CD4-positive, alpha-beta T cell treated with Interleukin-6 for 4 hours (primary cell): ENCODE data around the gene RASSF3.

Source experiments
- DNase-seq: peaks from one replicate; pipeline ENCODE4 v3.0.0-alpha.2; 2020; ENCODE audit warnings: mixed read lengths

RASSF3 gene

DNA sequence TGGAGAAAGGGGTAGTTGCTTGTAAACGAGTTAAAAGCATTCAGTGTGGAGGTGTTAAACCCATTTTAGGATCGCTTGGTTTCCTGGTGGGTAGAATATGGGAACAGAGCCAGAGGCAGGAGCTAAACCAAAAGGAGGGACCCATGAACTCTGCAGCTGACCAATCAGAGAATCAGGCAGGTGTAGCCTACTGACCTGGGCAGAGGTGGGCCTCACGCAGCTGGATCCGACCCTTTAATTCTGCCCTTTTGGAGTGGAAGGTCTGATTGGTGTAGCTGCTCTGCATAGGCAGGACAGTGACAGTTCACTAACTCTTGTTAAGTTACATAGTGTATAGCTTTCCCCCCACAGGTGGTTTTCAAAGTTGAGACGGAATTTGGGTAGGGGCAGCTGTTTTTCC lies 85.3 kb downstream of the RASSF3 start:
- DNase-seq: no peak

DNA sequence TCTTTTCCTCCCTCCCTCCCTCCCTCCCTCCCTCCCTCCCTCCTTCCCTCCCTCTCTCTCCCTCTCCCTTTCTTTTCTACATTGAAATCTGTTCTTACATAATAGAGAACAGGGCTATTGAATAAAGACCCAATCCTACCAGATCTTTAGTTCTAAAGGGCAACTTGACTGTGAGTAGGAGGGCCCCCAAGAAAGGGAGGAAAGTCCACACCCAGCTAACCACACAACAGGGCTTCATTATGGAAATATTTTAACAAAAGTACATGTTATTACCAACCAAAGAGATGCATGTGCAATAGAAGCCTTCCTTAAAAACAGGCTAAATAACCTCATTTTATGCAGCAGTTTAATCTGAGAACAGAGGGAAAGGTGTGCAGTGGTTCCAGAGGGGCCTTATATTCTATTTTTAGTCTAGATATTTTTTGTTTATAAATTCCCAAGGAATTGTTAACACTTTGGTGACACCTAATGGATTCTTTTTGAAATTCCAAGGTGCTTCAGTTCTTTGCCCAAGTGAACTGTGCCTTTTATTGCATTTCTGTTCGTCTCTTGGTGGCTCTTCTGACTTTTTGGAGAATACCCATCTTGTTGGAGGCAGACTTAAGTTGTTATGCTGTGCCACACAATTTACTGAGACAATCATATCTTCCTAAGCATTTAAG lies 85.9 kb downstream of the RASSF3 start:
- no peak for DNase-seq

DNA sequence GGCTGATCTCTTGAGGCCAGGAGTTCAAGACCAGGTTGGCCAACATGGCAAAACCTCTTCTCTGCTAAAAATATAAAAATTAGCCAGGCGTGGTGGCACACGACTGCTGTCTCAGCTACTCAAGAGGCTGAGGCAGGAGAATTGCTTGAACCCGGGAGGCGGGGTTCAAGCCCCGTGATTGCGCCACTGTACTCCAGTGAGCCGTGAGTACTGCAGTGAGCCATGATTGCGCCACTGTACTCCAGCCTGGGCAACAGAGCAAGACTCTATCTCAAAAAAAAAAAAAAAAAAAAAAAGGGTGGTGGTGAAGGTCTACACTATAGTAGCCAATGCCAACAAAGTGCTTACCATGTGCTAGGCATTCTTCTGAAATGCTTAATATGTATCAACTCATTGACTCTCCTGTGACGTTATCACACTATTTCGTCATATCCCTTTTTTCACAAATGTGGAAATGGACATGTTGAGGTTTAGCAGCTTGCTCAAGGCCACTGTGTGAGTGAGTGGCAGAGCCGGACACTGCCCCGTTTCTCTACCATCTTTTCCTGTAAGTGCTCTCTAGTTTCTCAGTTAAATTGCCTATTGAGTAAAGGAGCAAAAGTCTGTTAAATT lies 89.3 kb downstream of the RASSF3 start:
- DNase-seq: no peak

DNA sequence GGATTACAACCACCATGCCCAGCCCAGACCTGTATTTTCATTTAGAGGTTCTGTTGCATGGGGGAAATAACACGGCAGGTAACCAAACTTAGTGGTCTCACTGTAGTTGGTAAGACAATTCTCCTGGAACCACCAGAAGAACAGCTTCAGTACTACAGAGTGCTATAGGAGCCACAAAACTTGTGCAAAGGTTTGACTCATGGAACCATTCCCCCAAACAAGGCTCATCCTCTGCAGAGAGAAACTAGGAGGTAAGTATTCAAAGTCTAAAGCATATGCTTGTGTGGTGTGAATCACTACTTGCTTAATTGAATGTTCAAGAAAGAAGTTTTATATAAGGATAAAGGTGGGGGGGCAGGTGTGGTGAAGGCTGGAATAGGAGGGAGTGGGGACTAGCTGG lies 90.2 kb downstream of the RASSF3 start:
- no peak for DNase-seq

DNA sequence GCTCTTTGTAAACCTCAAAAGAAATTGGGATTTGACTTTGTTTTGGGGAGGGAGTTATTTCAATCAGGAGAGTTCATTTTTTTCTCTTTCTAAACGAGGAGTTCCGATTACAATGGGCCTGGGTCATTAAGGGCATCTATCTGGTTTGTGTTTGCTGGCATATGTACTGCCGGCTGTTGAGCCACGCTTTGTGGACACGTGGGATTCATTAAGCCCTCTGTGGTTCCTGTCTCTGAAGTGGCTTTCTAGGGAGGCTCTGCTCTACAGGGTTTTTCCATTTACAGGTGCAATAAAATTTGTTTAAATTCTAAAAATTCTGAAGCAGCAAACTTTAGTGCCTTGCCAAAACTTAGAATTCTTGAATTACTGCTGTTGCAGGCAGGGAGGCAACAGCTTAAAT lies 91.0 kb downstream of the RASSF3 start:
- no peak for DNase-seq

DNA sequence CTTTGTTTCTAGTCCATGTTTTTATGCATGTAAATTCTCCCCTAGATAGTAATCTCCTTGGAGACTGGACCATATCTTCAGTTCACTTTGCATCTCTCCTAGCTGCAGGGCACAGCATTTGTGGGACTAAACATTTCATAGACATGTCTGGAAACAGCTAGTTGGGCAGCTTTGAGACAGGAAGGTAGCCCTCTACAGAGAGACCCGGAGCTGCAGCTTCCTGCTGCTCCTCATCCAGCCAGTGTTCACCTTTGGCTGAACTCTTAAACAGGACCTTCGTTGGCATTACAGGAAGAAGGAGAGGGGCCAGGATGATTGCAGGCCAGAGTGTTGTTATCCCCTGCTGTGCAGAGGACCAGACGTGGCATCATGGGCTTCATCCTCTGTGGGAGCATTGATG lies 96.0 kb downstream of the RASSF3 start:
- DNase-seq: no peak

DNA sequence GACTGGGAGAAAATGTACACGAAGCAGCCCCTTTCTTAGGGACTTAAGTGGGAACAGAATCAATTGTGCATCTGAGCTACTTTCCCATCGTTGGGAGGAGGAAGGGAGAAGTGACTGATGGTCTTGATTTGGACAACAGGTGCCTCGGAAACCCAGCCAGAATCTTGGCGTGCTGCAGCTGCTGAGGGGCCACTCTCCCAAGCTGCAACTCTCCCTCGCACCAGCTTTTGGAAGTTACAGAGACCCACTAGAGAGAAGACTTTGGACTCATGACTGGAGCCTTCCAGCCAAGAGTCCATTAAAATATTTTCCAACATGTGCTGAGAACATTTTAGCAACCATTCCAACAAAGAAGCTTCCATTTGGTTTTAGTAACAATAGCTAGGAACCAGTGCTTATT lies 96.6 kb downstream of the RASSF3 start:
- no peak for DNase-seq

DNA sequence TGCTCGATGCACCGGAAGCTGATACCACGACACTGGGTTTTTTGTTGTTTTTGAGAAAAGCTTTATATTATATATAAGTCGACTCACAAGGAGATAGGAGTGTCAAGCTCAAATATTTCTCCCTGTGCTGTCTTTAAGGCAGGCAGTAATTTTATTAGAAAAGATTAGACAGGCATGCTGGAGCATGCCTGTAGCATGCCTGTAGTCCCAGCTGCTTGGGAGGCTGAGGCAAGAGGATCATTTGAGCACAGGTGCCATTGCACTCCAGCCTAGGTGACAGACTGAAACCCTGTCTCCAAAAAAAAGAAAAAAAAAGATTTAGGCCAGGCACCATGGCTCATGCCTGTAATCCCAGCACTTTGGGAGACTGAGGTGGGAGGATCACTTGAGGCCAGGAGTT lies 97.1 kb downstream of the RASSF3 start:
- DNase-seq: no peak

DNA sequence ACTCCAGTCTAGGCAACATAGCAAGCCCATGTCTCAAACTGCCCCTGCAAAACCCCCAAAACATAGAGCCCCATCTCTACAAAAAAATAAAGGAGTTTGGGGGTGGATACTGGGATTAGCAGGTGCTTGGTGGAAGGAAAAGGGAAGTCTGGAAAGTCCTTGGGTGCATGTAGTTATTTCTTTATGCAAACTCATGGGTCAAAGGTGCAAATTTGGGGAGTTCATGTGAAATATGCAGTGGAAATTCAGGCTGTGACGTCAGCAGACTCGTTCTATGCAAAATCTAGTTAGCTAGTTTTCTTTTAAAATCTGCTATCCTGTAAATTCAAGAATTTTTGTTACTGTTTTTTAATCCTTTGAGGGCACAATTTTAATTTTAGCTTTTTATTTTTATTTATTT lies 97.6 kb downstream of the RASSF3 start:
- no peak for DNase-seq

DNA sequence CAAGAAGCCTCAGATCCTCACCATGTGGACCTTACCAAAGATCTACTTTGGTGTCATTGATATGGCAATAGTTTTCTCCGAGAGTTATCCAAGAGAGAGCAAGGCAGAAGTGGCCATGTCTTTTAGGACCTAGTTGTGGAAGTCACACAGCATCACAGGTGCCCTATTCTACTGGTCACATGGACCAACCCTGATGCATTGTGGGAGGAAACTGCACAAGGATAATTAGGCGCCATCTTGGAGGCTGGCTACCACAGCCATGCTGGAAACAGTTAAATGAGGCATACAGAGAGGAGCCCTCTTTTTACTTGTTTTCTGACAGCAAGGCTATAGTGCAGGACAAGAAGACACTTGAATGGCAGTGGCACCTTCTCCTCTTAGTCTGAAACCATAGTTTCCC lies 99.1 kb downstream of the RASSF3 start:
- no peak for DNase-seq

DNA sequence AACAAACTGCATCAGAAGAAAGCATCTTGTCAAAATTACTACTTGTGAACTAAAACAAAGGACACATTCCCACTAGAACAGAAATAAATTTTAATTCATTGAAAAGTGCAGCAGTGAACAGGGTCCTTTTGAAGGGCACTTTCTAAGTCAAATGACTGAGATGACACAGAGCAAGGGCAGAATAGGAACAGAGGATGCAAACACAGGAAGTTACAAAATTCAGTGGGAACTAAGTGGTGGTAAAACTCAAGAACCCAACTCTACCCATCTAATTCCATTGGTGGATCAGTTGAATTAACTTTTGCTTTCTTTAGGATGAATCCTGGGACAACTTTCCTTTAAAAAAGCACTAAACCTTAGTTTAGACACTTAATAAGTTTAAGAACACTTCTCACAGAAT lies 103.1 kb downstream of the RASSF3 start:
- no peak for DNase-seq

DNA sequence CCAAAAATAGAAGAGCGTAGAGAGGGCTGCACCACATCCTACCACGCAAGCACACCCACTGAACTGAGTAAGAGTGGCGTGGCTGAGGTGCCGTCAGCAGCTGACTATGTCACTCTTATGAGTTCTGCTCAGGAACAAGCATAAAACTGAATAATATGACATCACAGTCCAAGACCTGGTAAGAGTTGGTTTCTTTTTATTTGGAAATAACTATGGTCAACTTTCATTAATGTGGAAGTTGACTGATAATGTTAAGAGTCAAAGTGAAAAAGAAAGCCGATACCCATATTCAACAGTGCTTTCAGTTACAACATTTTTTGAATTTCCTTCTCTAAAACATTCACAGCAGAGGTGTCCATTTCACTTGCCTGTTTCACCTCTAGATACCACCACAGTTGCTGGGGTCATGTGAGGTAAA lies 104.3 kb downstream of the RASSF3 start:
- no peak for DNase-seq

DNA sequence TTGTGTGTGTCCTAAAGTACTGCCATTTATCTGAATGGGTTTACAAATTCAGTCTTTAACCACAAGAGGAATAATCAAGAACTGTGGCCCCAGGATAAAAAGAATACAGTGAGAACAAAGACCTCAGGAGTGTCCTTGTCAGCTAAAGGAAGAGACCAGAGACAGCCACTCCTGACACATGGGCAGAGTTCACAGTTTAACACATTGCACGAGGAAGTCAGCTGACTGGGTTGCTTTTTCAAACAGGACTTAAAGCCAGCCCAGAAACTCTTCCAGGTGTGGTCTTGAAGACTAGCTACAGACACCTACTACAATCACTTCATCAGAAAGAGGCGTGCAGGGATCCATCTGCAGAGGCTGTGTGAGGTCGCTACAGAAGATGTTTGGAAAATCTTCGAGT lies 106.1 kb downstream of the RASSF3 start:
- no peak for DNase-seq

DNA sequence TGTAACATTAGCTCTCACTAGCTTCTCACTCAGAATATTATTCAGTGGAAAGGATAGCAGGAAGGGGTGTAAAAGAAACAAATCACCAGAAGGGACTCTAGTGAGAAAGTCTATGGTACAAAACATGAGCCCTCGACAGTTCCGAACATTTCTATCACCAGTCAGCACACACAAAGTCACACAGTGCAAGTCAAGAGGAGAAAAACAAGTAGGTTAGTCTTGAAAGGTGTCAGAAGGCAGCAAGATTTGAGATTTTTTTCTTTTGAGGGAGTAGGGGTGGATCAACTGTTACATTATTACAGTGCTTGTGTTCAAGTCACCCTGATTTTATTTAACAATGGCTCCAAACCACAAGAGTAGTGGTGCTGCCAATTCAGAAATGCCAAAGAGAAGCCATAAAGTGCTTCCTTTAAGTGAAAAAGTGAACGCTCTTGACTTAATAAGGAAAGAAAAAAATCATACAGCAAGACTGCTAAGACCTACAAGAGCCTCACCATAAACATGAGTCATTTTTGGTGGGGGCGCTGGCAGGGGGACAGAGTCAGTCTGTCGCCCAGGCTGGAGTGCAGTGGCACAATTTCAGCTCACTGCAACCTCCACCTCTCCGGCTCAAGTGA lies 106.7 kb downstream of the RASSF3 start:
- no peak for DNase-seq

DNA sequence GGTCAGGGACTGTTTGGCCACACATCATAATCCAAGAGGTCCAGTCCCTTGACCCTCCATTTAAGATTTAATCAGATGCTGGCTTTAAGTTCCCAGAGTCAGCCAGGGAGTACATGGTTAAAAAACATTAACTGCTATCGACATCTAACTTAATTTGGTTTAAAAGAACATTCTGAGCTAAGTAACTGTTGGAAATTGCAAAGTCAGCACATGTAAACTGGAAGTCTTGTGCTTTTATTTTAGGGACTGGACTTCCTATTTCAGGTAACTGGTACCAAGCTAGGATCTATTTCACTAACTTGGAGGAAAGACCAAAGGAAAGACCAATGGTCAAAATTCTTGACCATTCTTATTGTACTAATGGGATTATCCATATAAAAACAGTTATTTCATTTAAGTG lies 108.4 kb downstream of the RASSF3 start:
- DNase-seq: no peak

DNA sequence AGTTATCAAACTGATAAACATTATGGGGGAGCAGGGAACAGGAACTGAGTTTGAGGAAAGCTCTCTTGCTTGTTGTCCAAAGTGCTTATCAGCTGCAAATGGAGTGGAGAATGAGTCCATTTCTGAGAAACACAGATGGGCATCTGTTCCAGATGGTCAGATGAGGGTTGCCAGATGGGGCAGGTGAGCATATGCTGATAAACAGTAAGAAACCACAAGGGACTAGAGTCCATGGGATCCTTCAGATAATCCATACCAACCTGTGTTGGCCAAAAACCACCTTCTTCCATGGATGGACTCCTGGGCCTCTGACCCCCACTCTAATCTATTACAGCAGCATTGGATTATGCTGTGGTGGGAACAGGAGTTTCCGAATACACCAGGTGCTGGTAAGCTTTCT lies 110.6 kb downstream of the RASSF3 start:
- no peak for DNase-seq

DNA sequence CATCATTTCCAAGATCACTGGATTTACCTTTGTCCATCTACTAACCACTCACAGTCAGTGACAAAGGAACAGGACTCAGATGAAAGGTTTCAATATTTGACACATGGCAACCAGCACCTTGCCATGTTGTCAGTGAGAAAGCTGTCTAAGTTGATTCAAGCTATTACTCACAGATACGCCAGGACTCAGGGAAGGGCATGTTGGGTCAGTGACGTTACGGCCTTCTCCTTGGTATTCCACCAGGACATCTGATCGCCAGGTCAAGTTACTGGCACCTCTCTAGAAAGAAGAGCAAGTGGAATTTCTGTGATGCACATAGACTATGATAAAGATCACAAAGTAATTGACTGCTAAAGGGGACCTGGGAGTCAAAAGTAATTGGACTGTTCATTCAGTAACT lies 112.5 kb downstream of the RASSF3 start:
- DNase-seq: no peak

DNA sequence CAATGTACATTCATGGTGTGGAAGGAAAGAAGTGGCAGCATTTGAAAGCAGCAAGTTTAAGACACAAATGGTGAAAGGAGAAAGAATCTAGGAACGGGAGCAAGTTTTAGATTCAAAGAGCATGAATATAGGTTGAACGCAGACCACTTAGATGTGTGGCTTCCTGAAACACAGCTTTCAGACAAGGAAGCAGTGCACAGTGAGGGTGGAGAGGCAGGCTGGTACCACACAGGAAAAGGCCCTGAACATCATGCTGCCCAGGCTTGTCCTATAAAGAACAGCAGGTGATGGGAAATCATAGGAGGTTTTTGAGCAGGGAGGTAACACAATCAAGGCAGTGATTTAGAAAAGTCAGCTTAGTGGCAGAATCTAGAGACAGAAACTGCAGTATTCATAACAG lies 113.3 kb downstream of the RASSF3 start:
- DNase-seq: no peak

DNA sequence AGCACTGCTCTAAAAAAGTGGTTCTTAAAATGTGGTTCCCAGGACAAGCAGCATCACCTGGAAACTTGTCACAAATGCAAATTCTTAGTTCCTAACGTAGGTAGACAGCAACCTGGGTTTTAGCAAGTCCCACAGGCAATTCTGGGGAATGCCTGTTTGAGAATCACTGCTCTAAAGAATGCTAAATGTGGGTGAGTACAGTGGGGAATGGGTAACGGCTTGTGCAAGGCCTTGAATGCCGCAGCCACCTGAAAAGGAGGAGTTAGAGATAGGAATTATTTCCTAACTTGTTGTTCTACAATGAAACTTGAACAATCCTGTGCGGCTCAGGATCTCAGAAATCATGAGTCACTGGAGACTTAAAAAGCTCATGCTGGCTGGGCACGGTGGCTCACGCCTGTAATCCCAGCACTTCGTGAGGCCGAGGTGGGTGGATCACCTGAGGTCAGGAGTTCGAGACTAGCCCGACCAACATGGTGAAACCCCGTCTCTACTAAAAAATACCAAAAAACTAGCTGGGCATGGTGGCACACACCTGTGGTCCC lies 114.0 kb downstream of the RASSF3 start:
- DNase-seq: no peak

DNA sequence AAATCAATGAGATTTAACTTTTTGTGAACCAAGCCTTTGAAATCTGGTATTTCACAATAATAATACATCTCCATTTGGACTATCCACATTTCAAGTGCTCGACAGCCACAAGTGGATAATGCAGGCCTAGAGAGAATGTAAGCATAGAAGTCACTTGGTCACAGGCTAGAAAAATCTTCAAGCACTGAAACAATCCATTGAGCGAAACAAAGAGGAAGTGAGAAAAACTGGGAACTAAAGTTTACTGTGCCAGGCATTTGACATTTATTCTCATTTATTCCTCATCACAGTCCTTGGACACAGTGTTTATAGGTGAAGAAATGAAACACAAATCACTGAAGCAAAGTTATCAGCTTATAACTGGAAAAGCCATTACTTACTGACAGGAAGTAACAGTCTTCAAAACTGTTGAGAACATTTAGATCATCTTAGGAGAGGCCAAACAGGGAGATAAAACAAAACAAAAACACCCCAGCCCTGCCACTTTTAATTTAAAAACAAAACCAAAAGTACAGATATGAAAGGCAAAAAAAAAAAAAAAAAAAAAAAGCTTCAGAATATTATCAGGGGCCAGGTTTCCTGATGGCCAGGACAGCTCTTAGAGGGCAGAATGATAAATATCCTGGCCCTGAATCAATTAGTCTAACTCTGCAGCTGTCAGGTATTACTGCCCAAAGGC lies 119.8 kb downstream of the RASSF3 start:
- DNase-seq: no peak

DNA sequence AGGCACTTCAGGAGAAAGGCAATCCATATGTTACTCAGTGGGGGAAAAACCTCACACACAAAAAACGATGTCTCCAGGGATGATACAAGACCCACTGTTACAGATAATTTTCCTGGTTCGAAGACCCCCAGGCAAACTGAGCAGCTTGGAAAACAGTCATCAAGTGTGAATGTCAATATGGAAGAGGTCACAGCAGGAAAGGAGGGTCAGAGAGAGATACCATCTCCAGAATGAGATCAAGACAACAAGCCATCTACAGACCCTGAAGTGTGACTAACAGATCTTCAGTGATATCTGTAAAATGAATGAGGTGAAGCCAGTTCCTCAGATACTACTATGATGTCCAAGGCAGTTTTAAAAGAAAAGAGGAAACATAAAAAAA lies 120.3 kb downstream of the RASSF3 start:
- DNase-seq: no peak

DNA sequence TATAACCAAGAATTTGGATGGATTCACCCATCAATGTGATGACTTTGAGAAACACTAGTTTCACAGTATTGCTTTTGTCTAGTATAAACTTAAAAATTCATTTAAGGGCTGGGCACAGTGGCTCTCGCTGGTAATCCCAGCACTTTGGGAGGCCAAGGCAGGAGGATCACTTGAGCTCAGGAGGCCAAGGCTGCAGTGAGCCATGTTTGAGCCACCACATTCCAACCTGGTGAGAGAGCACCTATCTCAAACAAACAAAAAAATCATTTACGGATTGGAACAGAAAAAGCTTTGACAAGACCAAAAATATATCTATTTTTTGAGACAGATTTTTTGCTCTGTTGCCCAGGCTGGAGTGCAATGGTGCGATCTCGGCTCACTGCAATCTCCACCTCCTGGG lies 121.4 kb downstream of the RASSF3 start:
- DNase-seq: no peak

DNA sequence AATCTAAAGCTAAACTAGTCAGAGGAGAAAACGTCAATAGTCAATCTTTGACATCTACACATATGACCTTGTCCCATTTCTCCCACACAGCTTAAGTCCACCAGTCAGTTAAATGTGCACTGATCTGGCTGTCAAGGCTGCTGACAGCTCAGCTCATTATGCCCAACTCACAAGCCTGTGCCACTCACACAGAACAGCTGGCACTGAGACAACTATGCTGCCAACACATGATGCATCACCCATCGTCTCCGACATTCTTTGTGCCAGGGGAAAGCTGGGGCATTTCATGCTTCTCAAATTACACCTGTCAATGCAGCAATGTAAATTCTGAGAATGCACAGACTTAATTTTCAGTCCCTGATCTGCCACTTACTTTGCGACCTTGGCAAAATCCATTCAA lies 123.6 kb downstream of the RASSF3 start:
- no peak for DNase-seq

DNA sequence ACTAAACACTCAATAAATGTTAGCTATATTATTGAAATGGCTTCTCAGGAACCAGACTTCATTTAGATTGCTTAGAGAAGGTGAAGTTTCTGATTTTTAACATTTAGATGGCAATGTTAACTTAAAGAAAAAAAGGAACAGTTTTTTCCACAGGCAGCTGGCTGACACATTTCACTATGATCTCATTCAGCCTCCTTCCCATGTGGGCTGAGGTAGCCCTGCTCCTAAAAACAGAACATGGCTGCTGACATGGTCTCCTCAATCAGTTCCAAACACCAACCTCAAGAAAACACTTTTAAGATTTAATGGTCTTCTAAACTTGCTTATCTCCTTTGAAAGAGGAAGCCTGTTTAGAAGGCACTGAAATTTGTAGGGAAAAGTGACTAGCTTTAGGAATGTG lies 125.1 kb downstream of the RASSF3 start:
- no peak for DNase-seq
